IMR-90 (cell line): ENCODE measurements around the gene PRIMA1. TPM values are rescaled to one million over a fixed set of nuclear protein-coding genes. Genes with fewer than 3 reads are reported as not detected.

Experiments
- ATAC-seq: fragments of 200-7000 bp; cut with Tn5 transposase; 2 replicates; pipeline ENCODE4 v1.9.1; 2020; ENCODE audit warnings: low read depth, mild to moderate bottlenecking, moderate library complexity
- BruUV-seq: library from RNA; stranded (reverse); fragments of 400-500 nt; replicated peaks from 2 replicates; lab custom pipeline; 2021; lab: Mats Ljungman, UMichigan
- CTCF ChIA-PET: fragments of 300-600 bp; formaldehyde crosslinking; extraction: SDS; loops from one replicate; lab custom pipeline; 2021; ENCODE audit warnings: antibody characterized with exemption; lab: Yijun Ruan, JAX
- POLR2A ChIA-PET: fragments of 300-600 bp; sonication (Branson Sonifier 250); formaldehyde crosslinking; loops from one replicate; lab custom pipeline; 2022; ENCODE audit warnings: antibody characterized with exemption; ENCODE audit not compliant: unreplicated experiment; lab: Charles Lee
- DNase-seq: peaks from one replicate; pipeline ENCODE4 v3.0.0; 2013
- H2AFZ ChIP-seq: replicated peaks from 2 replicates; pipeline ENCODE3; 2013; ENCODE audit warnings: low read length, mild to moderate bottlenecking; ENCODE audit not compliant: poor library complexity
- H2AK5ac ChIP-seq: 2 replicates; pipeline ENCODE4 v1.6.1; 2013; ENCODE audit warnings: low read depth, low read length, inconsistent platforms
- H2AK9ac ChIP-seq: replicated peaks from 2 replicates; pipeline ENCODE3; 2013; ENCODE audit warnings: mild to moderate bottlenecking, low read depth, low read length, moderate library complexity; ENCODE audit not compliant: poor library complexity
- H2BK120ac ChIP-seq: 2 replicates; pipeline ENCODE4 v1.6.1; 2013; ENCODE audit warnings: low read depth, low read length, inconsistent platforms
- H2BK15ac ChIP-seq: 3 replicates; pipeline ENCODE4 v1.6.1; 2013; ENCODE audit warnings: low read depth, low read length, inconsistent platforms
- H2BK20ac ChIP-seq: 2 replicates; pipeline ENCODE4 v1.6.1; 2013; ENCODE audit warnings: low read depth, mild to moderate bottlenecking, inconsistent platforms, low read length, moderate library complexity
- H2BK5ac ChIP-seq: 2 replicates; pipeline ENCODE4 v1.6.1; 2013; ENCODE audit warnings: mild to moderate bottlenecking, low read depth, low read length, inconsistent platforms; ENCODE audit not compliant: poor library complexity, severe bottlenecking
- H3K14ac ChIP-seq: replicated peaks from 2 replicates; pipeline ENCODE4 v1.6.1; 2013; ENCODE audit warnings: low read depth, low read length, inconsistent platforms
- H3K18ac ChIP-seq: 2 replicates; pipeline ENCODE4 v1.6.1; 2013; ENCODE audit warnings: low read depth, low read length, control low read depth
- H3K23ac ChIP-seq: 2 replicates; pipeline ENCODE4 v1.6.1; 2013; ENCODE audit warnings: low read depth, low read length, inconsistent platforms
- H3K27ac ChIP-seq: 2 replicates; pipeline ENCODE4 v1.5.1; 2013; ENCODE audit warnings: mild to moderate bottlenecking, control low read depth, low read length; ENCODE audit not compliant: insufficient read depth
- H3K27me3 ChIP-seq: 2 replicates; pipeline ENCODE4 v1.6.1; 2013; ENCODE audit warnings: low read length; ENCODE audit not compliant: control insufficient read depth, insufficient read depth
- H3K36me3 ChIP-seq: 2 replicates; pipeline ENCODE4 v1.6.1; 2013; ENCODE audit warnings: low read length, mixed read lengths; ENCODE audit not compliant: control insufficient read depth, insufficient read depth
- H3K4ac ChIP-seq: 2 replicates; pipeline ENCODE4 v1.6.1; 2013; ENCODE audit warnings: low read depth, low read length, inconsistent platforms
- H3K4me1 ChIP-seq: 2 replicates; pipeline ENCODE4 v1.6.1; 2013; ENCODE audit warnings: low read length, mixed read lengths; ENCODE audit not compliant: control insufficient read depth, insufficient read depth
- H3K4me2 ChIP-seq: 2 replicates; pipeline ENCODE4 v1.6.1; 2013; ENCODE audit warnings: low read depth, mild to moderate bottlenecking, control low read depth, low read length, moderate library complexity
- H3K4me3 ChIP-seq: 2 replicates; pipeline ENCODE4 v1.5.1; 2013; ENCODE audit warnings: low read depth, mild to moderate bottlenecking, control low read depth, low read length, moderate library complexity; ENCODE audit not compliant: insufficient read depth
- H3K56ac ChIP-seq: 2 replicates; pipeline ENCODE4 v1.6.1; 2013; ENCODE audit warnings: low read length, inconsistent platforms; ENCODE audit not compliant: insufficient read depth; ENCODE audit errors: extremely low read depth
- H3K79me1 ChIP-seq, 2 experiments: 2 replicates each; pipeline ENCODE4 v1.6.1; 2013; ENCODE audit warnings: low read length in 2 of 2, inconsistent platforms in 1 of 2, low read depth in 1 of 2
- H3K9ac ChIP-seq: 2 replicates; pipeline ENCODE4 v1.6.1; 2013; ENCODE audit warnings: low read depth, low read length, control low read depth
- H3K9me1 ChIP-seq: 2 replicates; pipeline ENCODE4 v1.6.1; 2013; ENCODE audit warnings: low read length, inconsistent platforms; ENCODE audit not compliant: insufficient read depth
- H3K9me3 ChIP-seq: 2 replicates; pipeline ENCODE4 v1.6.1; 2013; ENCODE audit warnings: low read length; ENCODE audit not compliant: control insufficient read depth, insufficient read depth
- H4K20me1 ChIP-seq: 2 replicates; pipeline ENCODE4 v1.6.1; 2013; ENCODE audit warnings: low read length, inconsistent platforms; ENCODE audit not compliant: insufficient read depth
- H4K5ac ChIP-seq: 2 replicates; pipeline ENCODE4 v1.6.1; 2013; ENCODE audit warnings: mild to moderate bottlenecking, low read depth, low read length, control low read depth
- H4K8ac ChIP-seq, 2 experiments: 2 replicates each; pipeline ENCODE4 v1.6.1; 2013; ENCODE audit warnings: low read depth in 2 of 2, low read length in 2 of 2, control low read depth in 1 of 2, inconsistent platforms in 1 of 2
- H4K91ac ChIP-seq: 2 replicates; pipeline ENCODE4 v1.6.1; 2013; ENCODE audit warnings: low read depth, low read length, inconsistent platforms; ENCODE audit not compliant: insufficient read depth
- CHD1 ChIP-seq: IDR thresholded peaks from 2 replicates; pipeline ENCODE4 v1.6.1; 2012; ENCODE audit warnings: low read depth, low read length, improper control_type of control experiment
- CTCF ChIP-seq: conservative IDR thresholded peaks from 2 replicates; pipeline ENCODE4 v1.5.1; 2012; ENCODE audit warnings: mild to moderate bottlenecking, low read depth, low read length, improper control_type of control experiment
- MAZ ChIP-seq: IDR thresholded peaks from 2 replicates; pipeline ENCODE4 v1.6.1; 2012; ENCODE audit warnings: low read depth, mild to moderate bottlenecking, low read length, improper control_type of control experiment, moderate library complexity, borderline replicate concordance
- NFE2L2 ChIP-seq: fragments of 150-350 bp; IDR thresholded peaks from 2 replicates; pipeline ENCODE4 v1.6.1; 2016; ENCODE audit warnings: low read depth, mild to moderate bottlenecking, low read length
- WGBS, 2 experiments: methylation state at CpG; one replicate each; pipeline versions ENCODE4 v1.1.5 to v1.1.7; 2013; ENCODE audit warnings: missing lambda C conversion rate in 2 of 2; ENCODE audit not compliant: insufficient read length in 1 of 2; ENCODE audit errors: extremely low coverage in 2 of 2; 5-methylcytosine and 5-hydroxymethylcytosine counted together
- dilution Hi-C: fragments of 300-500 bp; cut with HindIII; formaldehyde crosslinking; loops from one replicate; pipeline ENCODE4 v1.14.3; 2018; ENCODE audit warnings: low sequenced_read_pairs; ENCODE audit not compliant: unreplicated experiment
- in situ Hi-C: fragments of 300-500 bp; cut with MboI; formaldehyde crosslinking; loops from 3 replicates; pipeline ENCODE4 v1.14.3; 2019; ENCODE audit warnings: low sequenced_read_pairs, inconsistent platforms, mixed read lengths
- intact Hi-C: fragments of 100-400 bp; cut with micrococcal nuclease; formaldehyde crosslinking; loops from 2 replicates; pipeline ENCODE4 v1.10.0; 2022
- polyA plus RNA-seq, 3 experiments: library from polyadenylated mRNA; depleted of rRNA; stranded (reverse); fragments of >200 nt; gene quantifications; 2 replicates each; pipeline ENCODE4 v1.2.3, GENCODE V29; 2012; ENCODE audit warnings: low replicate concordance in 1 of 3
- total RNA-seq: library from RNA; depleted of rRNA; stranded (reverse); fragments of >200 nt; gene quantifications from 2 replicates; pipeline ENCODE4 v1.2.3, GENCODE V29; 2012

Gene PRIMA1
- total and polyA plus RNA-seq, 2 of the 4 experiments (the other 2 are of a cell fraction), result not detected

GRCh38 chr14:93744176-93744575 lies 44.1 kb downstream of the PRIMA1 start:
- dilution Hi-C loops, result no loop called here
- H4K20me1 ChIP-seq, result no peaks in the 10 kb centered on the region
- no peak overlapping the region for H3K23ac ChIP-seq
- H3K79me1 ChIP-seq, result no peaks in the 10 kb centered on the region
- H3K18ac ChIP-seq, result no peak overlapping the region
- no peak overlapping the region for H4K5ac ChIP-seq
- H3K4me3 ChIP-seq, result no peak overlapping the region
- H3K56ac ChIP-seq, result no peak overlapping the region
- DNase-seq, result no peak
- no peak overlapping the region for H2BK5ac ChIP-seq
- no peaks in the 10 kb centered on the region for H3K36me3 ChIP-seq
- no peak overlapping the region for H4K8ac ChIP-seq
- no peak overlapping the region for H2AFZ ChIP-seq
- ChIA-PET POLR2A (no interaction called here), CTCF (no interaction called here)
- no peaks in the 10 kb centered on the region for H3K9me1 ChIP-seq
- intact Hi-C loops, result no loop called here
- H2BK15ac ChIP-seq, result no peak overlapping the region
- H3K4me2 ChIP-seq, result no peak overlapping the region
- no peak overlapping the region for H4K91ac ChIP-seq
- H2BK120ac ChIP-seq, result no peak overlapping the region
- H3K4me1 ChIP-seq, result no peaks in the 10 kb centered on the region
- H3K9ac ChIP-seq, result no peak overlapping the region
- in situ Hi-C loops, result no loop called here
- H3K27me3 ChIP-seq, result no peaks in the 10 kb centered on the region
- no peak overlapping the region for H3K4ac ChIP-seq
- peaks cover 6% of the 10 kb centered on the region for H3K9me3 ChIP-seq
- WGBS, 2 experiments, result 83% methylated on average over 4 of the region's 14 CpGs; no CpG with 5 or more reads in 1 of the 2 experiments
- no TSS peak for BruUV-seq
- no peak for TF ChIP-seq NFE2L2
- no peak for TF ChIP-seq MAZ
- no peak for TF ChIP-seq CTCF
- TF ChIP-seq CHD1, result no peak
- no peak overlapping the region for H2AK9ac ChIP-seq
- H2BK20ac ChIP-seq, result no peak overlapping the region
- no peak for ATAC-seq
- H3K27ac ChIP-seq, result no peak overlapping the region
- no peak overlapping the region for H3K14ac ChIP-seq
- H2AK5ac ChIP-seq, result no peak overlapping the region
